MG63 (cell line): ENCODE results near the gene ZBTB22. TPM values are rescaled to one million over a fixed set of nuclear protein-coding genes. Genes with fewer than 3 reads are reported as not detected.
"Not testable (repeated sequence)": the region's sequence is repeated elsewhere in the genome, so short reads cannot be mapped to it uniquely, and the experiment has no call there.

Experiments used
- DNase-seq: peaks from one replicate; pipeline ENCODE4 v3.0.0-alpha.2; 2020
- H3K27me3 ChIP-seq: fragments of 250-450 bp; sonication (Bioruptor Pico); 2 replicates; pipeline ENCODE4 v1.5.1; 2020; ENCODE audit warnings: mild to moderate bottlenecking, moderate library complexity
- H3K36me3 ChIP-seq: fragments of 250-450 bp; sonication (Bioruptor Pico); 2 replicates; pipeline ENCODE4 v1.5.1; 2020; ENCODE audit warnings: mild to moderate bottlenecking, moderate library complexity
- H3K4me3 ChIP-seq: fragments of 250-450 bp; sonication (Bioruptor Pico); 2 replicates; pipeline ENCODE4 v1.5.1; 2020; ENCODE audit warnings: mild to moderate bottlenecking, moderate library complexity
- H3K9me3 ChIP-seq: fragments of 250-450 bp; sonication (Bioruptor Pico); 2 replicates; pipeline ENCODE4 v1.5.1; 2020; ENCODE audit warnings: mild to moderate bottlenecking, moderate library complexity
- total RNA-seq: library from RNA; depleted of rRNA; stranded (reverse); fragments of >200 nt; shearing (Covaris generic); gene quantifications from 2 replicates; pipeline ENCODE4 v1.2.3, GENCODE V29; 2014; ENCODE audit warnings: low replicate concordance; rRNA removed

ZBTB22 gene
- total RNA-seq, 1 experiment from 2014 or later, result 20.0 TPM

DNA sequence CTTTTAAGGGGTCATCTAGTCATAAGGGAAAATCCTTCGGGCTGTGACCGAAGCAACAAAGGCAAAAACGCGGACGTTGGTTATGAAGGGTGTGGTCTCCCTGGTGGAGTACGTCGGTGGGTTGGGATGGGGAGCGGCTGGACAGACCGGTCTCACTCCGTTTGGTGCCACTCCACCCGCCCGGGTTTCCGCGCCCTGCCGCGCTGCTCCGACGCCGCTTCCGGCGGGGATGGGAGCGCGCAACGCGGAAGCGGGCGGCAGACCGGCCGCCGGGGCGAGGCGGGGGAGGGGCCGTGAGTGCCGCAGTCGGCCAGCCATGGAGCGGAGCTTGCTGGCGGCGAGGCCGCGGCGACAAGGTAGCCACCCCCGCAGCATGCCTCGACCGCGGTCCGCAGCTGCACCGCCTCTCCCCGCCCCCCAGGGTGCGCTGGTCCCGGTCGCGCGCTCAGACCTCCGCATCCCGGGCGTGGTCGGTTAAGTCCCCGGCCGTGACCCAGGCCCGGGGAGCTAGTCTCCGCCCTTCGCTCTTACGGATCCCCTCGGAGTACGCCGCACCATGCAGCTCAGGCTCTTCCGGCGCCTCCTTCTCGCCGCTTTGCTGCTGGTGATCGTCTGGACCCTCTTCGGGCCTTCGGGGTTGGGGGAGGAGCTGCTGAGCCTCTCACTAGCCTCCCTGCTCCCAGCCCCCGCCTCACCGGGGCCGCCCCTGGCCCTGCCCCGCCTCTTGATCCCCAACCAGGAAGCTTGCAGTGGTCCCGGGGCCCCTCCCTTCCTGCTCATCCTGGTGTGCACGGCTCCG lies 40.5 kb downstream of the ZBTB22 start, which contains the start of gene B3GALT4:
TSS of gene B3GALT4 (plus strand) at position 260 of the 799 bp plus-strand sequence. CDS start at position 557, 297 bp downstream.
- DNase-seq, result peak; percentile 96
- H3K27me3 ChIP-seq, result no peaks in the 10 kb centered on the region
- H3K36me3 ChIP-seq, result peaks cover 95% of the 10 kb centered on the region
- H3K9me3 ChIP-seq, result no peaks in the 10 kb centered on the region
- peak within 1 kb of the TSS; percentile 97 for H3K4me3 ChIP-seq

DNA sequence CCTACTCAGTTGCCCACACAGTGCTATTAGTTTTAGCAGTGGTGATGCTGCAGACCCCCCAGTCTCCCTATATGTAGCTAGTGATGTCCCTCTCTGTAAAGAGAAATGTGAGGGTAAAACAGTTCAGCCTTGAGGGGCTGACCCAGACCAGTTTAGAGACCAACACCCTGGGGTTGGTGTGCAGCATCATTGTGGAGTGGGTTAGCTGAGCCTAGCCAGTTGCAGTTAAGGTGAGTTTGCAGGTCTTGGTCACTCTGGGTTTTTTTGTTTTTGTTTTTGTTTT lies 41.0 kb downstream of the ZBTB22 start:
- peak overlapping the region; percentile 97 for H3K4me3 ChIP-seq
- DNase-seq, result no peak
- H3K36me3 ChIP-seq, result peaks cover 91% of the 10 kb centered on the region
- H3K27me3 ChIP-seq, result no peaks in the 10 kb centered on the region
- no peaks in the 10 kb centered on the region for H3K9me3 ChIP-seq

GRCh38 chr6:33275795-33276580 lies 41.6 kb downstream of the ZBTB22 start:
- H3K4me3 ChIP-seq, result peak overlapping the region; percentile 97
- DNase-seq, H3K27me3 ChIP-seq, H3K9me3 ChIP-seq: not testable (repeated sequence)
- H3K36me3 ChIP-seq, result peaks cover 91% of the 10 kb centered on the region

DNA sequence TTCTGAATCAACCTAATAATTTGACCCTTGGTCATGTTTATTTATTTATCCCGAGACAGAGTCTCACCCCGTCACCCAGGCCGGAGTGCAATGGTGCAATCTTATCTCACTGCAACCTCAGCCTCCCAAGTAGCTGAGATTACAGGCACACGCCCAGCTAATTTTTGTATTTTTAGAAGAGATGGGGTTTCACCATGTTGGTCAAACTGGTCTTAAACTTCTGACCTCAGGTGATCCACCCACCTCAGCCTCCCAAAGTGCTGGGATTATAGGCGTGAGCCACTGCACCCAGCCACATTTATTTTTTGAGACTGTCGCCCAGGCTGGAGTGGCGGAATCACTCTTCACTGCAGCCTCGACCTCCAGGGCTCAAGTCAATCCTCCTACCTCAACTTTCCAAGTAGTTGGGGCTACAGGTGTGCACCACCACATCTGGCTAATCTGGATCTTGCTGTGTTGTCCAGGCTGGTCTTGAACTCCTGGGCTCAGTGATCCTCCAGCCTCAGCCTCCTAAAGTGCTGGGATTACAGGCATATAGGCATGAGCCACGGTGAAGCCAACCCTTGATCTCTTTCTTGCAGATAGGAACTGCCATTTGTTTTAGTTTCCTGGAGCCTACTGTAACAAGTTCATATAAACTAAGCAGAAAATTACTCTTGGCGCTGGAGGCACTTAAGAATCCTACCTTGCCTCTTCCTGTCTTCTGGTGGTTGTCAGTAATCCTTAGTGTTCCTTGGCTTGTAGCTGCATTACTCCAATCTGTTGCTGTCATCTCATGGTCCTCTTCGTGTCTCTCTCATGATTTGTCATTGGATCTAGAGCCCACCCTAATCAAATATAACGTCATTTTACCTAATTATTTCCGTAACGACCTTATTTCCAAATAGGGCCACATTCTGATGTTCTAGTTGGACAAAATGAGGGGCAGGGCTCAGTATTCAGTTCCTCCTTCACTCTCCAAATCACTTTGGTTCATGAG lies 43.3 kb downstream of the ZBTB22 start:
- peak overlapping the region; percentile 97 for H3K4me3 ChIP-seq
- H3K9me3 ChIP-seq, result no peaks in the 10 kb centered on the region
- DNase-seq, result no peak
- H3K36me3 ChIP-seq, result peaks cover 87% of the 10 kb centered on the region
- no peaks in the 10 kb centered on the region for H3K27me3 ChIP-seq

- peak overlapping the region; percentile 97 for H3K4me3 ChIP-seq
- H3K27me3 ChIP-seq, result no peaks in the 10 kb centered on the region
- peaks cover 87% of the 10 kb centered on the region for H3K36me3 ChIP-seq
- H3K9me3 ChIP-seq, result no peaks in the 10 kb centered on the region
- DNase-seq, result no peak
Observed at GRCh38 chr6:33273129-33273923, 44.2 kb downstream of the ZBTB22 start.

DNA sequence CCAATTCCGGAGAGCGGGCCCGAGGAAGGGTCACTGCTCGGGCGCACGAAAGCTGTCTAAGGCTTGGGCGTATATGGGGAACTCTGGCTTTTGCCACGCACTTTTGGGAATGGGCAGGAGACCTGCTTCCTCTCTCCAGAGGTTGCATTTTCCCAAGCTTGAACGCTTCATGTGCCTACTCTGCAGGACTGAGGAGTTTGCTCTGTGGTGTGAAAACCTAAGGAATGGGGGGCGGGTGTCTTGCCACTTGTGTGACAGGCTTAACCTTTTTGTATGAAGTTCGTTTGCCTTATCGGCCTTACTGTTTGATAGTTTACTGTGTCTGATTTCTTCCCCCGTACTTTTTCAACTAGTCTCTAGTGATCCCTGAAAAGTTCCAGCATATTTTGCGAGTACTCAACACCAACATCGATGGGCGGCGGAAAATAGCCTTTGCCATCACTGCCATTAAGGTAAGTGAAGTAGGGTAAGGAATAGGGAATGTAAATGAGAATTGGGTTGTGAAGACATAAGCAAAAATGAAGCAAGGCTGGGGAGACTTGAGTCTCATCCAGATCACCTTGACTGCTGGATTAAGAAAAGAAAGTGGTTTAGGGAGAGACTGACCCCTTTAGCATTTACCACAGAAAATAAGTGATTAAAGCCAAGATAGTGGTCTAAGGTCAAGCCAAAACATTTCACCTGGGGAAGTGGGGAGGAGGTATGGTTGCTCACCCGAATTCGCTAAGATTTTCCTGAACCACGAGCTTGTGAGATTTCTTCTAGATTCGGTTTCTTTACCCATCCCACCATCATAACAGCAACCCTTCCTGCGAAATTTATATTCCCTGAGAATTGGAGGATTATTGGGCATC lies 45.0 kb downstream of the ZBTB22 start:
- no peaks in the 10 kb centered on the region for H3K9me3 ChIP-seq
- no peaks in the 10 kb centered on the region for H3K27me3 ChIP-seq
- DNase-seq, result no peak
- H3K36me3 ChIP-seq, result peaks cover 89% of the 10 kb centered on the region
- peak overlapping the region; percentile 97 for H3K4me3 ChIP-seq

DNA sequence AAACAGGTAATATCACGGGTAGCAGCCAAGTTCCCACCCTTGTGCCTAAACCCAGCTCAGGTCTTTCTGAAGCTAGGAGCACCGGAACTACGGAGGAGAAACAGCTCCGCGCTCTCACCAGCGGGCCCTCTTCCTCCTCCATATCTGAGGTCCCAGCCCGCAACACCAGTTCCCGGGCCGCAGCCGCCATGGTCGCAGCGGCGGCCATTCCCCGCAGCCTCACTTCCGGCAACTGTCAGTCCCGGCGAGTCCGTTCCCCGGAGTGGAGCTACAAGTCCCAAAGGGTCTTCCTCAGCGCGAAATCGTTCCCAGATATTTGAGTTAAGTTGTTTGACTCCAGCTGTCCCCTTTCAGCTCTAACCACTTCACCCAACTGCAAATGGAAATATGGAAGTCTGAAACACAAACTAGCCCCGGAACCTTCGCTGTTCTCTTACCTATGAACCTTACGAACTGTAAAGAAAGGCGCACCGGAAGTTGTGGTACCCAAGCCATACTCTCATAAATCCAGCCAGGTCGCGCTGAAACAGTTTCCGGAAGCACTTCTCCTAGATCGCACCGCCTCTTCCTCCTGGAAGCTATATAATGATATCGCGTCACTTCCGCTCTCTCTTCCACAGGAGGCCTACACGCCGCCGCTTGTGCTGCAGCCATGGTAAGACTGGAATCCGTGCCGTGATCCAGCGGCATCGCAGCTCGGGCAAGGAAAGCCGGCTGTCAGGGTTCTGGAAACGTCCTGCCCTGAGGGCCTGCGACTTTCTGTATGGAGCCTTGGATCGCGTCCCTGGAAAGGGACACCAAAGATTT lies 45.9 kb downstream of the ZBTB22 start, which contains the start of the genes RPS18 and VPS52:
TSS of gene RPS18 (plus strand) at position 608 of the 807 bp plus-strand sequence. CDS start at position 653, 45 bp downstream.
TSS of gene VPS52 (minus strand) at position 409 of the 807 bp plus-strand sequence. CDS start at position 208, 201 bp downstream.
- H3K4me3 ChIP-seq, result peak within 1 kb of the TSS; percentile 97
- no peaks in the 10 kb centered on the region for H3K9me3 ChIP-seq
- peaks cover 92% of the 10 kb centered on the region for H3K36me3 ChIP-seq
- H3K27me3 ChIP-seq, result no peaks in the 10 kb centered on the region
- DNase-seq, result peak; percentile 99

- H3K4me3 ChIP-seq, result peak overlapping the region; percentile 97
- peak; percentile 36 for DNase-seq
- no peaks in the 10 kb centered on the region for H3K9me3 ChIP-seq
- peaks cover 92% of the 10 kb centered on the region for H3K36me3 ChIP-seq
- H3K27me3 ChIP-seq, result no peaks in the 10 kb centered on the region
Observed at GRCh38 chr6:33271117-33271467, 46.5 kb downstream of the ZBTB22 start.

Other genes starting within 250 kb of the ZBTB22 start
- 0.59 and 2.5 TPM in 2 replicates for gene HLA-DPA1, start 244.1 kb downstream of the ZBTB22 start, total RNA-seq
- 9.2 and 54.4 TPM in 2 replicates for gene HLA-DPB1, start 241.8 kb downstream of the ZBTB22 start, total RNA-seq
- gene COL11A2, start 125.3 kb downstream of the ZBTB22 start, total RNA-seq, result 0.99 and 2.6 TPM in 2 replicates
- gene RXRB, start 117.1 kb downstream of the ZBTB22 start, total RNA-seq, result 43.6 and 58.8 TPM in 2 replicates
- gene SLC39A7, start 116.9 kb downstream of the ZBTB22 start, total RNA-seq, result 397 and 459 TPM in 2 replicates
- not detected in 2 replicates for gene HSD17B8, start 113.1 kb downstream of the ZBTB22 start, total RNA-seq
- gene RING1, start 109.2 kb downstream of the ZBTB22 start, total RNA-seq, result 77.7 and 171 TPM in 2 replicates
- 38.1 and 47.4 TPM in 2 replicates for gene VPS52, start 45.9 kb downstream of the ZBTB22 start, total RNA-seq
- 11,886 and 16,367 TPM in 2 replicates for gene RPS18, start 45.7 kb downstream of the ZBTB22 start, total RNA-seq
- 0.49 and 2.0 TPM in 2 replicates for gene B3GALT4, start 40.6 kb downstream of the ZBTB22 start, total RNA-seq
- 246 and 303 TPM in 2 replicates for gene WDR46, start 28.5 kb downstream of the ZBTB22 start, total RNA-seq
- 488 and 596 TPM in 2 replicates for gene PFDN6, start 28.1 kb downstream of the ZBTB22 start, total RNA-seq
- 71.9 and 123 TPM in 2 replicates for gene RGL2, start 18.8 kb downstream of the ZBTB22 start, total RNA-seq
- gene TAPBP, start 3.7 kb downstream of the ZBTB22 start, total RNA-seq, result 37.5 and 89.0 TPM in 2 replicates
- gene DAXX, start 5.2 kb upstream of the ZBTB22 start, total RNA-seq, result 27.3 and 34.2 TPM in 2 replicates
- gene KIFC1, start 74.1 kb upstream of the ZBTB22 start, total RNA-seq, result 36.6 and 45.5 TPM in 2 replicates
- 11.6 and 12.6 TPM in 2 replicates for gene PHF1, start 93.3 kb upstream of the ZBTB22 start, total RNA-seq
- 158 and 230 TPM in 2 replicates for gene CUTA, start 100.4 kb upstream of the ZBTB22 start, total RNA-seq
- gene SYNGAP1, start 102.3 kb upstream of the ZBTB22 start, total RNA-seq, result 0.92 and 0.96 TPM in 2 replicates
- gene ZBTB9, start 136.8 kb upstream of the ZBTB22 start, total RNA-seq, result 5.6 and 6.9 TPM in 2 replicates